Mesendoderm (in vitro differentiated cells): ENCODE measurements around the gene MMP21.

Source experiments
- DNase-seq: peaks from one replicate; pipeline ENCODE4 v3.0.0; 2013
- H2AK5ac ChIP-seq: 2 replicates; pipeline ENCODE4 v1.6.1; 2013; ENCODE audit warnings: low read length, inconsistent platforms
- H2BK120ac ChIP-seq: 2 replicates; pipeline ENCODE4 v1.6.1; 2013; ENCODE audit warnings: low read depth, mild to moderate bottlenecking, low read length, moderate library complexity, mixed read lengths
- H2BK15ac ChIP-seq: replicated peaks from 2 replicates; pipeline ENCODE4 v1.6.1; 2013; ENCODE audit warnings: low read depth, mild to moderate bottlenecking, moderate library complexity
- H2BK5ac ChIP-seq: 2 replicates; pipeline ENCODE4 v1.6.1; 2013; ENCODE audit warnings: low read length, inconsistent platforms
- H3K18ac ChIP-seq: 2 replicates; pipeline ENCODE4 v1.6.1; 2013; ENCODE audit warnings: mild to moderate bottlenecking, low read length, mixed read lengths
- H3K23ac ChIP-seq: one replicate; pipeline ENCODE4 v1.6.1; 2013; ENCODE audit warnings: low read length
- H3K27ac ChIP-seq: 2 replicates; pipeline ENCODE4 v1.5.1; 2013; ENCODE audit warnings: low read depth, mild to moderate bottlenecking, inconsistent platforms, low read length, moderate library complexity
- H3K27me3 ChIP-seq: 2 replicates; pipeline ENCODE4 v1.6.1; 2013; ENCODE audit warnings: low read length, control low read depth, mild to moderate bottlenecking, inconsistent platforms; ENCODE audit not compliant: insufficient read depth, poor library complexity
- H3K36me3 ChIP-seq: 2 replicates; pipeline ENCODE4 v1.6.1; 2013; ENCODE audit warnings: low read length, inconsistent platforms; ENCODE audit not compliant: control insufficient read depth, insufficient read depth
- H3K4ac ChIP-seq: one replicate; pipeline ENCODE4 v1.6.1; 2013; ENCODE audit warnings: low read depth, mild to moderate bottlenecking, low read length, moderate library complexity
- H3K4me1 ChIP-seq: 2 replicates; pipeline ENCODE4 v1.6.1; 2013; ENCODE audit warnings: low read depth, low read length, inconsistent platforms; ENCODE audit not compliant: control insufficient read depth
- H3K4me2 ChIP-seq: 2 replicates; pipeline ENCODE4 v1.6.1; 2013; ENCODE audit warnings: low read length
- H3K4me3 ChIP-seq: 2 replicates; pipeline ENCODE4 v1.5.1; 2013; ENCODE audit warnings: mild to moderate bottlenecking, low read length
- H3K56ac ChIP-seq: one replicate; pipeline ENCODE4 v1.6.1; 2013; ENCODE audit warnings: low read length
- H3K79me1 ChIP-seq: 2 replicates; pipeline ENCODE4 v1.6.1; 2013; ENCODE audit warnings: low read length, inconsistent platforms
- H3K79me2 ChIP-seq: 2 replicates; pipeline ENCODE4 v1.6.1; 2013; ENCODE audit warnings: mild to moderate bottlenecking, low read length; ENCODE audit not compliant: control insufficient read depth, insufficient read depth
- H3K9ac ChIP-seq: 2 replicates; pipeline ENCODE4 v1.6.1; 2013; ENCODE audit warnings: low read length, inconsistent platforms
- H4K5ac ChIP-seq: one replicate; pipeline ENCODE4 v1.6.1; 2013; ENCODE audit warnings: low read length
- H4K8ac ChIP-seq: one replicate; pipeline ENCODE4 v1.6.1; 2013; ENCODE audit warnings: low read depth, mild to moderate bottlenecking, control low read depth, low read length, moderate library complexity
- WGBS: extraction: QIAGEN DNeasy Blood & Tissue Kit; methylation state at CpG from one replicate; pipeline ENCODE4 v1.1.7; 2013; ENCODE audit warnings: low lambda C conversion rate, missing lambda C conversion rate; ENCODE audit not compliant: insufficient coverage; ENCODE audit errors: extremely low coverage; 5-methylcytosine and 5-hydroxymethylcytosine counted together

Gene MMP21

GRCh38 chr10:125756196-125756595, 19.4 kb downstream of the MMP21 start:
- Histone ChIP-seq H3K36me3 (peaks cover 5% of the 10 kb centered on the region), H3K79me1 (peaks cover 5% of the 10 kb centered on the region), H2BK5ac (no peak overlapping the region), H3K9ac (no peak overlapping the region), H3K27ac (no peak overlapping the region), H2AK5ac (no peak overlapping the region), H3K4me1 (no peaks in the 10 kb centered on the region), H3K4ac (no peak overlapping the region), H3K4me3 (no peak overlapping the region), H2BK120ac (no peak overlapping the region), H3K27me3 (no peaks in the 10 kb centered on the region), H4K8ac (no peak overlapping the region), H3K23ac (no peak overlapping the region), H4K5ac (no peak overlapping the region), H3K4me2 (no peak overlapping the region), H3K56ac (no peak overlapping the region), H3K79me2 (no peaks in the 10 kb centered on the region), H2BK15ac (no peak overlapping the region), H3K18ac (no peak overlapping the region)
- no peak for DNase-seq
- WGBS, result no CpG with 5 or more reads among the region's 5 CpGs

GRCh38 chr10:125747417-125747816, 28.2 kb downstream of the MMP21 start:
- H2BK120ac ChIP-seq, result no peak overlapping the region
- no peaks in the 10 kb centered on the region for H3K27me3 ChIP-seq
- no peak overlapping the region for H2BK5ac ChIP-seq
- DNase-seq, result no peak
- H3K18ac ChIP-seq, result no peak overlapping the region
- no peak overlapping the region for H3K4me3 ChIP-seq
- H2AK5ac ChIP-seq, result no peak overlapping the region
- no peak overlapping the region for H3K4me2 ChIP-seq
- H4K5ac ChIP-seq, result no peak overlapping the region
- no peak overlapping the region for H2BK15ac ChIP-seq
- no peaks in the 10 kb centered on the region for H3K79me1 ChIP-seq
- no peak overlapping the region for H3K56ac ChIP-seq
- H3K4ac ChIP-seq, result no peak overlapping the region
- no peak overlapping the region for H3K9ac ChIP-seq
- no peak overlapping the region for H3K27ac ChIP-seq
- H3K4me1 ChIP-seq, result no peaks in the 10 kb centered on the region
- H4K8ac ChIP-seq, result no peak overlapping the region
- peaks cover 9% of the 10 kb centered on the region for H3K36me3 ChIP-seq
- H3K79me2 ChIP-seq, result no peaks in the 10 kb centered on the region
- WGBS, result no CpG with 5 or more reads among the region's 5 CpGs
- H3K23ac ChIP-seq, result no peak overlapping the region

- no peaks in the 10 kb centered on the region for H3K79me2 ChIP-seq
- no peak overlapping the region for H3K4ac ChIP-seq
- no peaks in the 10 kb centered on the region for H3K27me3 ChIP-seq
- no peak overlapping the region for H3K56ac ChIP-seq
- no peak overlapping the region for H3K4me2 ChIP-seq
- no peak overlapping the region for H2BK5ac ChIP-seq
- no peak overlapping the region for H4K8ac ChIP-seq
- peaks cover 8% of the 10 kb centered on the region for H3K36me3 ChIP-seq
- no peak overlapping the region for H2BK120ac ChIP-seq
- no peak for DNase-seq
- H3K27ac ChIP-seq, result no peak overlapping the region
- no peak overlapping the region for H2AK5ac ChIP-seq
- no peak overlapping the region for H4K5ac ChIP-seq
- H3K23ac ChIP-seq, result no peak overlapping the region
- no peak overlapping the region for H3K18ac ChIP-seq
- no peak overlapping the region for H3K4me3 ChIP-seq
- H3K79me1 ChIP-seq, result no peaks in the 10 kb centered on the region
- no peaks in the 10 kb centered on the region for H3K4me1 ChIP-seq
- H2BK15ac ChIP-seq, result no peak overlapping the region
- no peak overlapping the region for H3K9ac ChIP-seq
- no CpG with 5 or more reads among the region's 2 CpGs for WGBS
These were observed 30.7 kb downstream of the MMP21 start for GRCh38 chr10:125744909-125745308.

- no peak for DNase-seq
- Histone ChIP-seq H3K4me2 (no peak overlapping the region), H3K36me3 (peaks cover 8% of the 10 kb centered on the region), H4K5ac (no peak overlapping the region), H2BK15ac (no peak overlapping the region), H2AK5ac (no peak overlapping the region), H4K8ac (no peak overlapping the region), H3K27ac (no peak overlapping the region), H3K79me2 (no peaks in the 10 kb centered on the region), H3K56ac (no peak overlapping the region), H3K4me3 (no peak overlapping the region), H3K18ac (no peak overlapping the region), H3K9ac (no peak overlapping the region), H2BK120ac (no peak overlapping the region), H2BK5ac (no peak overlapping the region), H3K23ac (no peak overlapping the region), H3K4me1 (no peaks in the 10 kb centered on the region), H3K79me1 (no peaks in the 10 kb centered on the region), H3K4ac (no peak overlapping the region), H3K27me3 (no peaks in the 10 kb centered on the region)
- WGBS, result no CpG with 5 or more reads among the region's 2 CpGs
These were observed 33.2 kb downstream of the MMP21 start for GRCh38 chr10:125742465-125742864.

GRCh38 chr10:125739994-125740679, 35.5 kb downstream of the MMP21 start:
- no peak overlapping the region for H3K27ac ChIP-seq
- no peaks in the 10 kb centered on the region for H3K79me1 ChIP-seq
- H3K4me2 ChIP-seq, result no peak overlapping the region
- H4K8ac ChIP-seq, result no peak overlapping the region
- H2BK5ac ChIP-seq, result no peak overlapping the region
- no CpG with 5 or more reads among the region's 7 CpGs for WGBS
- no peak overlapping the region for H3K56ac ChIP-seq
- no peak overlapping the region for H3K18ac ChIP-seq
- H3K4ac ChIP-seq, result no peak overlapping the region
- H2AK5ac ChIP-seq, result no peak overlapping the region
- H3K4me3 ChIP-seq, result no peak overlapping the region
- H3K4me1 ChIP-seq, result no peaks in the 10 kb centered on the region
- H3K36me3 ChIP-seq, result peaks cover 6% of the 10 kb centered on the region
- H3K23ac ChIP-seq, result no peak overlapping the region
- H3K79me2 ChIP-seq, result no peaks in the 10 kb centered on the region
- H2BK15ac ChIP-seq, result no peak overlapping the region
- no peak overlapping the region for H3K9ac ChIP-seq
- no peaks in the 10 kb centered on the region for H3K27me3 ChIP-seq
- H2BK120ac ChIP-seq, result no peak overlapping the region
- H4K5ac ChIP-seq, result no peak overlapping the region
- no peak for DNase-seq

DNA sequence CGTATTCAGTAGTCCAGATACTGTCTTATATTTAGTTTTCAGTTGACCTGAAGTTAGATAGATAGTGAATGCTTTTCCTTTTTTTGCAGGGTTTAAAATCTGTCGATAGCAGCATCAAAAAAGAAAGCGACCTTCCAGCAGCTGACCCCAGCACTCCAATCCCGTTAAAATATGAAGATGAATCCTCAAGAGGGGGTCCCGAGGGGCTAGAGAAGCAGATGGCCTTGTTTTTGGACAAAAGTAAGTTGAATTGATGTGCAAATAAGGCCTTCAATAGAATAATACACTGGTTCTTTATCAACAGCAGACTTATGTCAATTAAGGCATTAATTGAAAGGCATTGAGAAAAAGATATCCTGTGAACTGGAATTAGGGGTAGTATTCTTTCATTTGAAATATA, 37.4 kb downstream of the MMP21 start:
- DNase-seq, result no peak
- Histone ChIP-seq H3K27ac (no peak overlapping the region), H3K56ac (no peak overlapping the region), H3K4ac (no peak overlapping the region), H2BK120ac (no peak overlapping the region), H4K5ac (no peak overlapping the region), H3K4me1 (no peaks in the 10 kb centered on the region), H3K9ac (no peak overlapping the region), H2BK5ac (no peak overlapping the region), H3K23ac (no peak overlapping the region), H3K79me1 (no peaks in the 10 kb centered on the region), H3K79me2 (no peaks in the 10 kb centered on the region), H3K27me3 (no peaks in the 10 kb centered on the region), H3K4me3 (no peak overlapping the region), H4K8ac (no peak overlapping the region), H3K36me3 (peaks cover 5% of the 10 kb centered on the region), H2BK15ac (no peak overlapping the region), H2AK5ac (no peak overlapping the region), H3K4me2 (no peak overlapping the region), H3K18ac (no peak overlapping the region)
- WGBS, result no CpG with 5 or more reads among the region's 5 CpGs
